ENCODE measurements around the gene TBC1D22A. TPM values are rescaled to one million over a fixed set of nuclear protein-coding genes. Genes with fewer than 3 reads are reported as not detected.
A peak's percentile ranks its signal among the peaks of the same experiment; 100 is the strongest.

TBC1D22A gene
- total and polyA plus RNA-seq, 9 of the 15 experiments (the other 6 are each of a cell fraction or from before 2014, with no cell fraction given) = 0.20 to 11.5 (median 5.2) TPM

GRCh38 chr22:46753761-46754109, 8.7 kb upstream of the TBC1D22A start (continued):
- TF ChIP-seq, protein P1, sequence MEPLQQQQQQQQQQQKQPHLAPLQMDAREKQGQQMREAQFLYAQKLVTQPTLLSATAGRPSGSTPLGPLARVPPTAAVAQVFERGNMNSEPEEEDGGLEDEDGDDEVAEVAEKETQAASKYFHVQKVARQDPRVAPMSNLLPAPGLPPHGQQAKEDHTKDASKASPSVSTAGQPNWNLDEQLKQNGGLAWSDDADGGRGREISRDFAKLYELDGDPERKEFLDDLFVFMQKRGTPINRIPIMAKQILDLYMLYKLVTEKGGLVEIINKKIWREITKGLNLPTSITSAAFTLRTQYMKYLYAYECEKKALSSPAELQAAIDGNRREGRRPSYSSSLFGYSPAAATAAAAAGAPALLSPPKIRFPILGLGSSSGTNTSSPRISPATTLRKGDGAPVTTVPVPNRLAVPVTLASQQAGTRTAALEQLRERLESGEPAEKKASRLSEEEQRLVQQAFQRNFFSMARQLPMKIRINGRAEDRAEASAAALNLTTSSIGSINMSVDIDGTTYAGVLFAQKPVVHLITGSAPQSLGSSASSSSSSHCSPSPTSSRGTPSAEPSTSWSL (CRISPR knock-in tag; IDR thresholded peaks at IDR 0.05; ENCODE audit: borderline replicate concordance) = no peak
- peak; percentile 7 for TF ChIP-seq BRD9 (IDR thresholded peaks at IDR 0.05; ENCODE audit: low read depth, partially characterized antibody)
- TF ChIP-seq CBX3 (IDR thresholded peaks at IDR 0.05; ENCODE audit: borderline replicate concordance in 1 of 2, low read length in 2 of 2) = no peak
- peak; percentile 7 for TF ChIP-seq HDAC2 (IDR thresholded peaks at IDR 0.05)
- no peak for TF ChIP-seq TOE1 (IDR thresholded peaks at IDR 0.05; ENCODE audit: borderline replicate concordance)
- no peak for TF ChIP-seq TOE1 (CRISPR knock-in tag; IDR thresholded peaks at IDR 0.05; ENCODE audit: borderline replicate concordance, low read depth)
- peak; percentile 79 for TF ChIP-seq SMARCA5 (IDR thresholded peaks at IDR 0.05)
- no peak for TF ChIP-seq PTTG1 (tag; IDR thresholded peaks at IDR 0.05; ENCODE audit: low read depth)
- TF ChIP-seq ZNF143 (CRISPR knock-in tag; IDR thresholded peaks at IDR 0.05) = no peak

DNA sequence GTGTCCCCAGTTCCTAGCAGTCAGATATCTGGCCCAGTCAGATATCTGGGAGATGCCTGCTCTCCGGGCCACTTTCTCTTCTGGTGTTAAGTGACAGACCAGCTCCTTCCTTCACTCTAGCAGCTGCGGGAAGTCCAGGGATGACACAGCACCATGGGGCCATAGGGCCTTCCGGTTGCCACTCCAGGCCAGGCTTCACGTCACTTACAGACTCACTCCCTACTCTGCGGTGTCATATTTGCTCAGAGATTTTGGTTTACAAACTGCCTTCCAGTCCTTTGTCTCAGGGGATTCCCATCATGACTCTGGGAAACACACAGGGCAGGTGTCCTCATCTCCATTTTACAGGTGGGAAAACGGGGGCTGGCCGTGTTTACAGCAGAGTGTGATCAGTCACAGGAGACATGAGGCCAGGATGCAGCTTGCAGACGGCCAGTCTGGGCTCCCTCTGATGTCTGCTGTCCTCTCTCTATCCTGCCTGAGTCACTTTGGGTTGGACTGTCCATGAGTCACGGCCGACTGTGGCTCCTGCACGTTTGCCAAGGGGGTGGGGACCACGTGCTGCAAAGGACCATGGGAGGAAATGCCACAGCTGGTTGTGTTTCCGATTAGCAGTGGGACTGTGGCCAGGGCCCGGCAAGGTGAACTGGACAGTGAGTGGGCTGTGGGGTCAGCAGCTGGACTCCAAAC, 8.2 kb upstream of the TBC1D22A start:
- FAIRE-seq = peak; percentile 98
- no TSS peak for BruUV-seq (replicated peaks)
- peak overlapping the region; percentile 84 for H3K4me2 ChIP-seq (ENCODE audit: insufficient read depth, low read length)
- TF ChIP-seq RBM15 (IDR thresholded peaks at IDR 0.05; ENCODE audit: insufficient read depth, low read length) = no peak
- TF ChIP-seq PPARD (CRISPR knock-in tag; IDR thresholded peaks at IDR 0.05) = no peak
- no peak for TF ChIP-seq TCF7 (IDR thresholded peaks at IDR 0.05; ENCODE audit: borderline replicate concordance)
- TF ChIP-seq ZNF184 (CRISPR knock-in tag; IDR thresholded peaks at IDR 0.05) = no peak
- no peak for TF ChIP-seq NR1H2 (CRISPR knock-in tag; IDR thresholded peaks at IDR 0.05)
- no peak; a peak in 1 of 6 replicates for TF ChIP-seq ZBTB11 (CRISPR knock-in tag; IDR thresholded peaks at IDR 0.05)
- TF ChIP-seq HDGF (IDR thresholded peaks at IDR 0.05) = no peak; the same call in 1 of the 2 replicates
- no peak for TF ChIP-seq SAFB (IDR thresholded peaks at IDR 0.05; ENCODE audit: borderline replicate concordance, low read depth, low read length)

More for the DNA sequence above, 8.2 kb upstream of the TBC1D22A start:
- H3K4me1 ChIP-seq (replicated peaks in 1 of 2; ENCODE audit: control insufficient read depth in 2 of 2, insufficient read depth in 2 of 2, low read length in 2 of 2) = peaks cover 20 to 25% of the 10 kb centered on the region in 2 experiments
- ChIA-PET POLR2A (interaction anchor here (0.6 to 4.0 kb wide), 3 partner anchors 7 to 298 kb away, joined by 3 to 27 read pairs (median 3); partner anchors contain the start of gene TBC1D22A), CTCF (ENCODE audit: low intra/inter-chr PET ratio) (no interaction called here)
- no peaks in the 10 kb centered on the region for H3K9me1 ChIP-seq (ENCODE audit: control insufficient read depth, insufficient read depth, low read length)
- peak overlapping the region; percentile 97 for H2AFZ ChIP-seq (ENCODE audit: low read depth, low read length)
- no peaks in the 10 kb centered on the region for H3K79me2 ChIP-seq (ENCODE audit: control insufficient read depth, insufficient read depth, low read length)
- 0 out of 3 replicates have a peak, but pooled peaks cover 3% of the 10 kb centered on the region for H3K36me3 ChIP-seq (ENCODE audit: control insufficient read depth, insufficient read depth, low read length)
- H3K27ac ChIP-seq (ENCODE audit: extremely low read depth, low read depth, low read length) = peak overlapping the region; percentile 99
- intact Hi-C loops (cut with micrococcal nuclease) = no loop called here
- DNase-seq (ENCODE audit: extremely low read depth in 1 of 4, low spot score in 3 of 4) = peak; percentile 62 to 83 (median 72)
- peak; percentile 94 for ATAC-seq
- peaks cover 10% of the 10 kb centered on the region for H3K9me3 ChIP-seq (replicated peaks; ENCODE audit: control insufficient read depth, insufficient read depth, low read depth, low read length)
- no peaks in the 10 kb centered on the region for H3K27me3 ChIP-seq (ENCODE audit: control insufficient read depth in 2 of 2, insufficient read depth in 2 of 2, low read length in 2 of 2)
- H3K9ac ChIP-seq (ENCODE audit: insufficient read depth in 1 of 2, low read depth in 2 of 2, low read length in 2 of 2) = peak overlapping the region; percentile 73 to 74; a peak in 3 of 4 replicates
- H4K20me1 ChIP-seq (replicated peaks; ENCODE audit: control insufficient read depth, insufficient read depth, low read length) = no peaks in the 10 kb centered on the region
- no peak overlapping the region for H3K4me3 ChIP-seq
- 5% methylated on average over 14 of the region's 14 CpGs for WGBS (ENCODE audit: insufficient coverage, low coverage, missing lambda C conversion rate)
- in situ Hi-C loops (cut with MboI) = no loop called here

All from K562 (cell line).